ENCODE measurements around the gene CLMP.

Gene CLMP

DNA sequence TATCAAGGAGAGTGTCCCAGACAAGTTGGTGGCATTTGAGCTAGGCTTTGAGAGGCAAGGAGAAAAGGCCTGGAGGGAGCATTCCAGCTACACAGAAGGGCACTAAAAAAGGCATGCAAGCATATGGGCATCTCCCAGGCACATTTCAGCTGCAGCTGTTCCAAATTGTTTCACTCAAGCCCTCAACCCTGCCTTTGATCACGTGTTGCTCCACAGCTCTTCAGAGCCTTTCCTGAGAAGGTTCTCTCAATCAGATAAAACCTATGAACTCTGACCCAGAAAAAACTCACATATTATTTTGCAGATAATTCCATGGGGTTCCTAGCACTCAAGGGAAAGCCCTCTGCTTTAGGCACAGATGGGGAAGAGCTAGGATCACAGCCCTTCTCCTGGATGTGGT, 108.7 kb downstream of the CLMP start:
- Histone ChIP-seq H4K20me1 (ENCODE audit: control insufficient read depth, insufficient read depth, low read depth, low read length) (no peaks in the 10 kb centered on the region), H3K27me3 (ENCODE audit: control insufficient read depth, low read length) (peaks cover 3% of the 10 kb centered on the region; the same call in 1 of the 2 replicates), H3K4me1 (ENCODE audit: control insufficient read depth, low read length) (no peaks in the 10 kb centered on the region), H3K27ac (ENCODE audit: low read depth, low read length) (no peak overlapping the region), H3K36me3 (ENCODE audit: control insufficient read depth, low read length) (no peaks in the 10 kb centered on the region), H3K4me3 (ENCODE audit: low read length) (no peak overlapping the region), H3F3A (ENCODE audit: control insufficient read depth, insufficient read depth) (no peaks in the 10 kb centered on the region), H3K9me2 (replicated peaks; ENCODE audit: control insufficient read depth, low read length) (no peaks in the 10 kb centered on the region), H3K4me2 (ENCODE audit: low read length) (no peak overlapping the region), H3K9me3 (ENCODE audit: control insufficient read depth, insufficient read depth, low read length) (no peaks in the 10 kb centered on the region), H3K79me2 (ENCODE audit: control insufficient read depth, low read length) (no peaks in the 10 kb centered on the region)
- TF ChIP-seq, protein P1, sequence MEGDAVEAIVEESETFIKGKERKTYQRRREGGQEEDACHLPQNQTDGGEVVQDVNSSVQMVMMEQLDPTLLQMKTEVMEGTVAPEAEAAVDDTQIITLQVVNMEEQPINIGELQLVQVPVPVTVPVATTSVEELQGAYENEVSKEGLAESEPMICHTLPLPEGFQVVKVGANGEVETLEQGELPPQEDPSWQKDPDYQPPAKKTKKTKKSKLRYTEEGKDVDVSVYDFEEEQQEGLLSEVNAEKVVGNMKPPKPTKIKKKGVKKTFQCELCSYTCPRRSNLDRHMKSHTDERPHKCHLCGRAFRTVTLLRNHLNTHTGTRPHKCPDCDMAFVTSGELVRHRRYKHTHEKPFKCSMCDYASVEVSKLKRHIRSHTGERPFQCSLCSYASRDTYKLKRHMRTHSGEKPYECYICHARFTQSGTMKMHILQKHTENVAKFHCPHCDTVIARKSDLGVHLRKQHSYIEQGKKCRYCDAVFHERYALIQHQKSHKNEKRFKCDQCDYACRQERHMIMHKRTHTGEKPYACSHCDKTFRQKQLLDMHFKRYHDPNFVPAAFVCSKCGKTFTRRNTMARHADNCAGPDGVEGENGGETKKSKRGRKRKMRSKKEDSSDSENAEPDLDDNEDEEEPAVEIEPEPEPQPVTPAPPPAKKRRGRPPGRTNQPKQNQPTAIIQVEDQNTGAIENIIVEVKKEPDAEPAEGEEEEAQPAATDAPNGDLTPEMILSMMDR (IDR thresholded peaks at IDR 0.05; ENCODE audit: low read depth, low read length, poor library complexity, severe bottlenecking) = no peak
- no peak for TF ChIP-seq EZH2phosphoT487 (IDR thresholded peaks at IDR 0.05; ENCODE audit: borderline replicate concordance, low read length)

DNA sequence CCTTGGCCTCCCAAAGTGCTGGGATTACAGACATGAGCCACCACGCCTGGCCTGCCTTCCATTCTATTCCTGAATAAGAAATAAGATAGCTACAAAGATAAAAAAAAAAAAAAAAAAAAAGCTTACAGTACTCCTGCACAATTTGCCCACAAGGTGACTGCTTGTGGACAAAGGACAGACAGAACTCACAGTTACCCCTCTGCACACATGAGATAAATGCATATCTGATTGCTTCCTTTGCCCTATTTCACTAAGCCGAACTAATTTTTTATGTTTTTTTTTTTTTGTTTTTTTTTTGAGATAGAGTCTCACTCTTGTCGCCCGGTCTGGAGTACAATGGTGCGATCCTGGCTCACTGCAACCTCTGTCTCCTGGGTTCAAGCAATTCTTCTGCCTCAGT, 109.6 kb downstream of the CLMP start:
- H3K4me2 ChIP-seq (ENCODE audit: low read length) = no peak overlapping the region
- H3K36me3 ChIP-seq (ENCODE audit: control insufficient read depth, low read length) = no peaks in the 10 kb centered on the region
- no peak for TF ChIP-seq EZH2phosphoT487 (IDR thresholded peaks at IDR 0.05; ENCODE audit: borderline replicate concordance, low read length)
- TF ChIP-seq, protein P1 (IDR thresholded peaks at IDR 0.05; ENCODE audit: low read depth, low read length, poor library complexity, severe bottlenecking) = no peak
- no peaks in the 10 kb centered on the region for H3K79me2 ChIP-seq (ENCODE audit: control insufficient read depth, low read length)
- H3K27ac ChIP-seq (ENCODE audit: low read depth, low read length) = no peak overlapping the region
- peaks cover 3% of the 10 kb centered on the region; the same call in 1 of the 2 replicates for H3K27me3 ChIP-seq (ENCODE audit: control insufficient read depth, low read length)
- no peaks in the 10 kb centered on the region for H3F3A ChIP-seq (ENCODE audit: control insufficient read depth, insufficient read depth)
- H3K9me2 ChIP-seq (replicated peaks; ENCODE audit: control insufficient read depth, low read length) = no peaks in the 10 kb centered on the region
- H3K9me3 ChIP-seq (ENCODE audit: control insufficient read depth, insufficient read depth, low read length) = no peaks in the 10 kb centered on the region
- no peaks in the 10 kb centered on the region for H4K20me1 ChIP-seq (ENCODE audit: control insufficient read depth, insufficient read depth, low read depth, low read length)
- H3K4me3 ChIP-seq (ENCODE audit: low read length) = no peak overlapping the region
- H3K4me1 ChIP-seq (ENCODE audit: control insufficient read depth, low read length) = no peaks in the 10 kb centered on the region

DNA sequence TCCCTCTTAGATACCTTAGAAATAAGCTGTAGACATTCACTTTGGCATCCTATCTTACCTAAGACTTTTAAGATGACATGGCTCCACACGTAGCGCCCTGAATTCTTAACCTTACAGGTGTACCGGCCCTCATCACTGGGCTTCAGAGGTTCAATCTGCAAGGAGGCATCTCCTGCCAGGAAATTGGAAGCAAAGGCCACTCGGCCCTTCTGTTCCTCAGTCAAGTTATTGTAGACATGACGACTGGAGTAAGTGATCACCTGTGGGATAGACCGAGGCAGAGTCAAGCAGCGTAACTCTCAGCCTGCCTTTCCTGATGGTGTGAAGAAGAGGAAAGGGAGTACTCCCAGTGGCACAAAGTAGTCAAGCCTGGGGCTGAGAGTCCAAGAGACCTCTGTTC, 110.6 kb downstream of the CLMP start:
- Histone ChIP-seq H3F3A (ENCODE audit: control insufficient read depth, insufficient read depth) (no peaks in the 10 kb centered on the region), H3K9me3 (ENCODE audit: control insufficient read depth, insufficient read depth, low read length) (no peaks in the 10 kb centered on the region), H4K20me1 (ENCODE audit: control insufficient read depth, insufficient read depth, low read depth, low read length) (no peaks in the 10 kb centered on the region), H3K4me1 (ENCODE audit: control insufficient read depth, low read length) (no peaks in the 10 kb centered on the region), H3K79me2 (ENCODE audit: control insufficient read depth, low read length) (no peaks in the 10 kb centered on the region), H3K4me2 (ENCODE audit: low read length) (no peak overlapping the region), H3K27me3 (ENCODE audit: control insufficient read depth, low read length) (peaks cover 3% of the 10 kb centered on the region; the same call in 1 of the 2 replicates), H3K27ac (ENCODE audit: low read depth, low read length) (no peak overlapping the region), H3K9me2 (replicated peaks; ENCODE audit: control insufficient read depth, low read length) (no peaks in the 10 kb centered on the region), H3K4me3 (ENCODE audit: low read length) (no peak overlapping the region), H3K36me3 (ENCODE audit: control insufficient read depth, low read length) (no peaks in the 10 kb centered on the region)
- TF ChIP-seq, protein P1 (IDR thresholded peaks at IDR 0.05; ENCODE audit: low read depth, low read length, poor library complexity, severe bottlenecking) = no peak
- no peak for TF ChIP-seq EZH2phosphoT487 (IDR thresholded peaks at IDR 0.05; ENCODE audit: borderline replicate concordance, low read length)
